ENCODE results near the gene SRPK2.
"Not testable (repeated sequence)": the region's sequence is repeated elsewhere in the genome, so short reads cannot be mapped to it uniquely, and the experiment has no call there.

Gene SRPK2

DNA sequence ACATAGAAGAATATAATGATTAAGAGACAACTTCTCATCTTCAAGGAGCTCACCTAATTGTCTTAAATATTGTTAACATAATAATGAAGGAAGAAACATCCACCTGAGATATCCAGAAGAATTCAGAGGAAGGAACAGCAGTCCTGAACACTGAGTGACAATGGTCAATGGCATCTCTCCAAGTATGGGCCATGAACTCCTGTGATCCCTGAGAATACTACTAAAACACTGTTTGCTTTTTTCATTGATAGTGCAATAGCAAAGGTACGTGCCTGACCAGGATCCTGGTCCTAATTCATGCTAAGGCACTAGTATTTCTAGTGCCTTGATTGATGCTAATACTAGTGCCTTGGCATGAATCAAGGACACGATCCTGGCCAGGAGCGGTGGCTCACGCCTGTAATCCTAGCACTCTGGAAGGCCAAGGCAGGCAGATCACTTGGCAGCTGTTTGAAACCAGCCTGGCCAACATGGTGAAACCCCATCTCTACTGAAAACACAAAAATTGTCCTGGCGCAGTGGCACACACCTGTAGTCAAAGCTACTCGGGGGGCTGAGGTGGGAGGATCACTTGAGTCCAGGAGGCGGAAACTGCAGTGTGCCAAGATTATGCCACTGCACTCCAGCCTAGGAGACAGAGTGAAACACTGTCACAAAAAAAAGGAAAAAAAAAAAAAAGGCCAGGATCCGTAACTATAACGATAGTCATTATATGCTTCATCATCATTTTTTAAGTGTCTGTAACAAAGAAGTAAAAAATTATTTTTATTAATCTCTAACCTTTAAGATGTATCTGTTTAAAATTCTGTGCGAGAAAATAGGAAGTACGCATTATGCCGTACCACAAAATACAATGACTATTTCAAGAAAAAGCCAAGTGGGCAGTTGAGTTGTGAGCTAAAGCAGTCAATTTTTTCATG, 49.1 kb downstream of the SRPK2 start:
- no peak for DNase-seq (ENCODE audit: low read depth)

DNA sequence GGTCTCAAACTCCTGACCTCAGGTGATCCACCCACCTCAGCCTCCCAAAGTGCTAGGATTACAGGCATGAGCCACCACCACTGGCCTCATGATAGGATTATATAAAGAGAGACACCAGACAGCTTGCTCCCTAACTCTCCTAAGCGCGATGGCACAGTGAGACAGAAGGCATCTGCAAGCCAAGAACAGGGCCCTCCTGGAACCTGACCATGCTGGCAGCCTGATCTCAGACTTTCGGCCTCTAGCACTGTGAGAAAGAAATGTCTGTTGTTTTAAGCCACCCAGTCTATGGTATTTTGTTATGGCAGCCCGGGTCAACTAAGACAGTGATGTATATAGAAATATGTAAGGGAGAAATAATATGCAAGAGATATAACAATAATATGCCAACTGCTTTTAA, 51.2 kb downstream of the SRPK2 start:
- DNase-seq (ENCODE audit: low read depth), result no peak

DNA sequence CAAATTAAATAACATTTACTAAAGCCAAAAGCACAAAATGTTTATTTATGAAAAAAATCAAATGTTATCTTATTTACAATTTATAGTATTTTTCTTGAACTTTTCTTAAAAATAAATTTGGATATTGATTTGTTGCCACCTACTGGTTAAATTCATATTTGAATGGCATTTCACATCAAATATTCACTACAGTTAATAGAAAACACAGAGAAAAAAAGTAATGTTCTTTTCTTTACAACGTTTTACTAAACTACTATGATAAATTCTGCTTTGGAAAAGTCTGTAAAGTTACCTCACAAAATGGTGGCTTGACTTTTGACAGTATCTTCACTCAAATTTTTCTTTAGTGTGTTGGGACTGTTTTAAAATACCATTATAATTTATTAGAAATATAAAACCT, 52.7 kb downstream of the SRPK2 start:
- no peak for DNase-seq (ENCODE audit: low read depth)

DNA sequence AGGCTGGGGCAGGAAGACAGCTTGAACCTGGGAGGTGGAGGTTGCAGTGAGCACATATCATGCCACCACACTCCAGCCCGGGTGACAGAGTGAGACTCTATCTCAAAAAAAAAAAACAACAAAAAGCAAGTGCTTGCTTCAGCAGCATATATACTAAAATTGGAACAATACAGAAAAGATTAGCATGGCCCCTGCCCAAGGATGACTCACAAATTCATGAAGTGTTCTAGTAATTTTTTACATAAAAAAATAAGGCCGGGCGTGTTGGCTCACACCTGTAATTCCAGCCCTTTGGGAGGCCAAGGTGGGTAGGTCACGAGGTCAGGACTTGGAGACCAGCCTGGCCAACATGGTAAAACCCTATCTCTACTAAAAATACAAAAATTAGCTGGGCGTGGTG, 56.1 kb downstream of the SRPK2 start:
- DNase-seq (ENCODE audit: low read depth), result not testable (repeated sequence)

DNA sequence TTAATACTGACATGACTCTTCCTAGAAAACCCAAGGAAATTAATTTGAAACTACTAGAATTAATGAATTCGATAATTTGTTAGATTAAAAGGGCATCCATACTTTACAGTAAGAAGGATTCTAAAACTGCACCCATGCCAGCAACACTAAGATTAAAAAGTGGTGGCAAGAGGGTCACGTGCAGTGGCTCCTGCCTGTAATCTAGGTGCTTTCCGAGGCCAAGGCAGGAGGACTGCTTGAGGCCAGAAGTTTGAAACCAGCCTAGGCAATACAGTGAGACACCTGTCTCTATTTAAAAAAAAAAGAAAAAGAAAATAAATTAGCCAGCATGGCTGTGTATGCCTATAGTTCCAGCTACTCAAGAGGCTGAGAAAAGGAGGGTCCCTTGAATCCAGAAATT, 58.2 kb downstream of the SRPK2 start:
- DNase-seq (ENCODE audit: low read depth), result no peak

DNA sequence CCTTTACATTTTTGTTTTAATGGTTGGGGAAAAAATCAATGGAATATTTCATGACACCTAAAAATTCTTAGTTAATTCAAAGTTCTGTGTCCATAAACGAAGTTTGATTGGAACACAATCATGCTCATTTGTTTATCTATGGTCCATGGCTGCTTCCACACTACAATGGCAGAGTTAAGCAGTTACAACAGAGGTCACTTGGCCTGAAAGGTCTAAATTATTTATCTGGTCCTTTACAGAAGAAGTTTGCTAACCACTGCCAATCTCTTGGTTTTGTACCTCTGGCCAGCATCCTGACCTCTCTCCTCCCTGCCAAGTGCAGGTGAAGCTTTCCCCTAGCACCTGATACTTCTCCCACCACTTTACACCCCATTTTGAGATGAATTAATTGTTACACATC, 61.5 kb downstream of the SRPK2 start:
- DNase-seq (ENCODE audit: low read depth), result no peak

DNA sequence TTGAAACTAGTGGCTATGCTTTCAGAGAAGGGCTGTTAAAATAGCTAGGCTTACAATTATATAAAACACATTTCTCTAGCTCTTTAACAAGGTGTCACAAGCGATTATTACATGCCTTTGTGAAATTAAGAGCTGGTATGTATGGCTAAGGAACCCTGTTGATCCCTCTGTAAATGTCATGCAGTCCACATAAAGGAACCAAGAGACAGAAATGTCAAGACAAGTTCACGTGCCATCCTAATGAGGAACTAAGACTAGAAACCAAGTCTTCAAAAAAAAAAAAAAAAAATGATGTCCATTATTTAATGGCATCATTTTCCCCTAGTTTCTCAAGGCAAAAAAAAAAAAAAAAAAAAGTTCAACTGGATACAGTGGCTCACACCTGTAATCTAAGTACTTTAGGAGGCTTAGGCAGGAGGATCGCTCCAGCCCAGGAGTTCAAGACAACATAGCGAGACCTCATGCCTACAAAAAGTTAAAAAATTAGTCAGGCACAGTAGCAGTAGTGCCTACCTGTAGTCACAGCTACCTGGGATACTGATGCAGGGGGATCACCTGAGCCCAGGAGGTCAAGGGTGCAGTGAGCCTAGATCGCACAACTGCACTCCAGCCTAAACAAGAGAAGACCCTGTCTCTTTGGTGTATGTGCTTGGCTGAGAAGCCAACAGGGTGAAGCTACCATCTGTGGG, 63.4 kb downstream of the SRPK2 start:
- DNase-seq (ENCODE audit: low read depth), result no peak

DNA sequence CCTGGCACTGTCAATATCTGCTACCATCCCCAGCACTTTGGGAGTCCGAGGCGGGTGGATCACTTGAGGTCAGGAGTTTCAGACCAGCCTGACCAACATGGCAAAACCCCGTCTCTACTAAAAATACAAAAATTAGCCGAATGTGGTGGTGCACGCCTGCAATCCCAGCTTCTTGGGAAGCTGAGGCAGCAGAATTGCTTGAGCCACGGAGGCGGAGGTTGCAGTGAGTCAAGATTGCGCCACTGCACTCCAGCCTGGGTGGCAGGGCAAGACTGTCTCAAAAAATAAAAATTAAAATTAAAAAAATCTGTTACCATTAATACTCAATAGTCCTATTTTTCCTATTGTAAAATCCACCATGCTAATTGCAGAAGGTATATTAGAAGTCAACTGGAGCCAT, 64.1 kb downstream of the SRPK2 start:
- DNase-seq (ENCODE audit: low read depth), result not testable (repeated sequence)

DNA sequence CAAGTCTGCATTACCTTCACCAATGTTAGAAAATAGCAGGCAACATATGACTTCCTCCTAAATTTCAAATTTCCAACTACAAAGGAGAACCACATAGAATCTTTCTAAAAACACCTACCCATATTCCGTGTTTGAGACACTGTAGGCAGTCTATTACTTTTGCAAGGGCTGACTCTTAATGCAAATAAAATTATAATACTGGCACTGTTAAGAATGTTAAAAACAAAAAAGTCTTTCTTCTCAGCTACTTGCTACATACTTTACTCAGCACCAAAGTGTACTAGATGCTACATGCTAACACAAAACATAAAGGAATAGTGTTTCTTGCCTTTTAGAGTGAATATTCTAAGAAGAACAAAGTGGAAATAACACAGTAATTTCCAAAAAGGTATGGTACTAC, 65.4 kb downstream of the SRPK2 start:
- no peak for DNase-seq (ENCODE audit: low read depth)

DNA sequence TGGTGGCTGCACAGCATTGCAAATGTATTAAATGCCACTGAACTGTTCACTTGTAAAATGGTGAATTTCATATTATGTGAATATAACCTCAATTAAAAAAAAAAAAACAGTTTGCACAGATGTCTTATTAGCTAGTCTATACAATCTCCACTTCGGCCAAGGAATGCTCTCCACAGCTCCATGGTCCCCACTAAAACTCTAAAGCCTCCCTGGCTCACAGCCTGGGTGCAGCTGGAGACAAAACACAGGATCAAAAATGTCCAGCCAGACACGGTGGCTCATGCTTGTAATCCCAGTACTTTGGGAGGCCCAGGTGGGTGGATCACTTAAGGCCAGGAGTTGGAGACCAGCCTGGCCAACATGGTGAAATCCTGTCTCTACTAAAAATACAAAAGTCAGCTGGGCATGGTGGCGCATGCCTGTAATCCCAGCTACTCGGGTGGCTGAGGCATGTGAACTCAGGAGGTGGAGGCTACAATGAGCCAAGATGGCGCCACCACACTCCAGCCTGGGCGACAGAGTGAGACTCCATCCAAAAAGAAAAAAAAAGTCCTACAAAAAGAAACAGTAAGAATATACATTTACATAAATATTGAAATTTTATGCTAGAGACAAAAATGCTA, 66.0 kb downstream of the SRPK2 start:
- DNase-seq (ENCODE audit: low read depth), result no peak

DNA sequence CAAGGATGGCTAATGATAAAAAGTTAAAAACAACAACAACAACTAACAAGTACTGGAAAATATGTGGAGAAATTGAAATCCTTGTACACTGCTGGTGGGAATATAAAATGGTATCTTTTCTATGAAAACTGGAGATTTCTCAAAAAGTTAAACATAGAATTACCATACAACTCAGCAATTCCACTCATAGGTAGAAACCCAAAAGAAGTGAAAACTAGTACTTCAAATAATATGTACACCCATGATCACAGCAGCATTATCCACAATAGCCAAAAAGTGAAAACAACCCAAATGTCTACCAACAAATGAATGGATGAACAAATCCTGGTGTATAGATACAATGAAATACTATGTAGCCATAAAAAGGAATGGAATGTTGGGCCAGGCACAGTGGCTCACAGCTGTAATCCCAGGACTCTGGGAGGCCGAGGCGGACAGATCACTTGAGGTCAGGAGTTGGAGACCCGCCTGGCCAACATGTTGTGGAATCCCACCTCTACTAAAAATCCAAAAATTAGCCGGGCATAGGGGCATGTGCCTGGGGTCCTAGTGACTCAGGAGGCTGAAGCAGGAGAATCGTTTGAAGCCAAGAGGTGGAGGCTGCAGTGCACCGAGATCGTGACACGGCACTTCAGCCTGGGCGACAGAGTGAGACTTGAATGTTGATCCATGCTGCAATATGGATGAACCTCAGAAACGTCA, 66.8 kb downstream of the SRPK2 start:
- DNase-seq (ENCODE audit: low read depth), result no peak

DNA sequence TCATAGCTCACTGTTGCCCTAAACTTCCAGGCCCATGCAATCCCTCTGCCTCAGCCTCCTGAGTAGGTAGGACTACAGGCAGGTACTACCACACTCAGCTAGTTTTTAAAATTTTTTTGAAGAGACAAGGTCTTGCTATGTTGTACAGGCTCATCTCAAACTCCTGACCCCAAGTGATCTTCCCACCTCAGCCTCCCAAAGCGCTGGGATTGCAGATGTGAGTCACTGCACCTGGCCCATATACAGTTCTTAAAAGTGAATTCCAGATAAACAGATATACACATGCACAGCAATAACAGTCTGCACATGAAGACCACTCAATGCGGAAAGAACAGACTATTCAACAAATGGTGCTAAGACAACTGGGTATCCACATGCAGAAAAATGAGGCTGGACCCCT, 67.8 kb downstream of the SRPK2 start:
- no peak for DNase-seq (ENCODE audit: low read depth)

DNA sequence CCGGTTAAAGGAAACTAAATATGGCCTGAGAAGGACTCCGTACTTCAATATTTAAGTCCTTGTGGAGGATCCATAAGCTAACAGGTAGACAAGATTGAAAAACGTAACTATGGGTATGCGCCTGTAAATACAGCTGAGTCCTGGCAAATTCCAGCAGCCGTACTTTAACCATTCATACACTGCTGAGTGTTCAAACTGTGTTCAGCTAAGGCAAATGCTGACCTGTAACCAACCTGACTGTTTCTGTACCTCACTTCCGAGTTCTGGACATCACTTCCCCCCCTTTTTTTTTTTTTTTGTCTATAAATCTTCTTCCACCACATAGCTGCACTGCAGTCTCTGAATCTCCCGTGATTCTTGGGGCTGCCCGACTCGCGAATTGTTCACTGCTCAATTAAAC, 69.1 kb downstream of the SRPK2 start:
- DNase-seq (ENCODE audit: low read depth), result no peak

DNA sequence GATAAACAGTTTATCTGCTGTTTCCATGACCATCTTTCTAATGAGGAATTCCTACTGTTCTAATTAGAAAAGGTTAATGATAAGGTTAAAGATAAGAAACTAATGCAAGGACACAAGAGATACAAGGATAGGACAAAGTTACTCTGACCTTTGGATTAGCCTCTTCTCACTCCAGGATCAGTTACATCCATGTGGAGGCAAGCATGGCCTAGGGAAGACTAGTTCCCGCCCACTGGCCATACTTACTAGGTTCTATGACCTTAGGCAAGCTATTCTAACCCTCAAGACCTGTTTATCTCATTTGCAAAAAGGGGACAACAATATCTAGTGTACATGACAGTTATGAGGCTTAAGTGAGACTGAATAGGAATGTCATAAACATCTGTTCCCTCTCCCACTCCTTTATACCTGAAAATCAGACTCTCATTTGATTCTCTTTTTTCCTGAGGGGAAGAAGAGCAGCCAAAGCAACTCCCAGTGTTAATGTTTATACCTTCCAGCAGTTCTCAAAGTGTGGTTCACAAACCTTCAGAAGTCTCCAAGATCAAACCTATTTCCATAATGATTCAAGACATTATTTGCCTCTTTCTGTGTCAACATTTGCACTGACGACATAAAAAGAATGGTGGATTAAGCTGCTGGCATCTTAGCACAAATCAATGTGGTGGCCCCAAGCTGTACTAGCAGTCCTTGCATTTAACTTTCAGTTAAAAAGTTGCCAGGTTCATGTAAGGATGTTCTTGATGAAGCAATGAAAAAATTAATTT, 72.0 kb downstream of the SRPK2 start:
- no peak for DNase-seq (ENCODE audit: low read depth)

DNA sequence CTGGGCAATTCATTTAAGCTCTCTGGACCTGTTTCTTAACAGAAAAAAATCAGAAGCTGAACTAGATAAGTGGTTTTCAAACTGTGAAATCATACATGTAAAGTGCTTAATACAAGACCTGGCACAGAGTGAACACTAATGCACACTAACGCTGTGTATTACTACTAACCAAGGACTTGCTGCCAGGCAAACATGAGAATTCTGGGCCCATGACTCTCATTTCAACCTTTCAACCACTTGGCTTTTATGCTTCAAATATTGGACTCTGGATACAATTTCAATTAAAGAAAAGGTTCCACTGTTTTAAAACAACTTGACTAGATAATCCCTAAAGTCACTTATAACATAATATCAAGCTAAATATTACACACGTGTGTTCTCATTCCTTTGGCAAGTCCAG, 73.4 kb downstream of the SRPK2 start:
- DNase-seq (ENCODE audit: low read depth), result no peak

DNA sequence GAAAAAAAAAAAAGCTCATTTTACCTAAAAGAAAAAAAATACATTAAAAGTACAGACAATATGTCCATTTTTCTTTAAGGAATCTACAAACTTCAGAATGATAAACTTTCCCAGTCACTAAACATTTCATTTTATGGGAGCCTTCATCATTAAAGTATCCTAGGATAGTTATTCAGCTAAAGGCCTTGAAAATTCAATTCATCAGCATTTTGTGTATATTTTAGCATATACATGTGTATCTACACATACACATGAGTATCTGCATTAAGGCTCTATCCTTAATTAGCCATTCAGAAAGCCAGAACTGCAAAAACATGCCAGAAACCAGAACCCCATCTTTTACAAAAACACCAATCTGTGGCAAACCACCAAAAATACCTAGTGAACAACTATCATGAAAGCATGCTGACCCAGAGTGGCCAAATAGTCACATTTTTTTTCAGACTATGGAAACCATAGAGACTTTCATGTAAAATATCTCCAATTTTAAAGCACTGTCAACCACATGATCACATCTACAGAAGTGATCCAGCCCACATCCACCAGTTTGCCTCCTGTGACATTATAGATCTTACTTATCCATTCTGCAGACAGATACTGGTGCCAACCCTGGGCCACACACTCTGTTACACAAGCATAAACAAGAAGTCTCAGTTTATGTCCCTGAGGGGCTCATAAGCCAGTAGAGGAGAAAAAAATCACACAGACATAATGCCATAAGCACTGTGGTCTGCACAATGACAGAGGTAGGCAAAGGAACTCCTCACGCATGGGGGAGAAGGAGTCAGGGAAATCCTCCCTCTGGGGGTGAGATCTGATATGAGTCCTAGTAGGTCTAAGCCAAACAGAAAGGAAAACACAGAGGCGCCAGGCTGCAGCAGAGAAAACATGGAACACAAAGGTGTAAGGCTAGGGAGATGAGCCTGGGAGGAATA, 79.2 kb downstream of the SRPK2 start:
- no peak for DNase-seq (ENCODE audit: low read depth)

DNA sequence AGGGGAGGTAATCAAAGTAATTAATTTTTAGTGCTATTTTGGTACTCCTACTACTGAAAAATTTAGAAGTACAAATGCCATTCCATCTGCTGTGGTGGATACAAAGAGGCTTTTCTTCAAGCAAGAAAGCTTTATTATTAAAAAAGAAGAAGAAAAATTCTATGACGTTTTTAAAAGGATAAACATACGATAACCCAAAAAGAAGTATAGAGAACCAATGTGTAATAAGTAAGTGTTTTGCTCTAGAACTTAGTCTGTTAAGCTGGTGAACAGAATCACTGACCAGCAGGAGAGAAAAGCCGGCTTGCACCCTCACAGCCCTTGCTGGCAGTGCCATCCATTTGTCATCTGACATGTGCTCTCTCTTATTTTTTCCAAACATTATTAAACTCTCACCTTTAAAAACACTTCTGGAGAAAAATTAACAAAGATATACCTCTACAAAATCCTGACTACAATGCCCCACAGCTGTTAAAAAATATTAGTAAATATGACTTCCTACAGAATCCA, 81.5 kb downstream of the SRPK2 start:
- DNase-seq (ENCODE audit: low read depth), result no peak

DNA sequence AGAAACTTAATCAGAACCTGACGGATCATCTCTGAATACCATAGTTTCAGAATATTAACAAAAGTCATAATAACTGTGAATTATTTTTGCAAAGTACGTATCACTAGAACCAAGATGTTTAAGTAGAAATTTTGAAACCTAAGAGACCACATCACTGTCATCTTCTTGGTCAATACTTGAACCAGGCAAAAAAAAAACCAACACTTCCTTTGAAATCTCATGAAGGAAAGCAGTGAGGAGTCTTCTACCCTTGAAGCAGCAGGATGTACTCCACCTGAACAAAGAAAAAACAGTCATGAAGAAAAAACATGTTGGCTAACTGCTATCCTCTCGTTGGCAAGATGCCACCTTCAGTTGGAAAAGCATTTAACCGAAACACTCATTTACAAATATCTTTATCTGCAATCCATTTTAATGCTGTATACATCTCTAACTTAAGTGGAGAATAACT, 82.4 kb downstream of the SRPK2 start:
- no peak for DNase-seq (ENCODE audit: low read depth)

DNA sequence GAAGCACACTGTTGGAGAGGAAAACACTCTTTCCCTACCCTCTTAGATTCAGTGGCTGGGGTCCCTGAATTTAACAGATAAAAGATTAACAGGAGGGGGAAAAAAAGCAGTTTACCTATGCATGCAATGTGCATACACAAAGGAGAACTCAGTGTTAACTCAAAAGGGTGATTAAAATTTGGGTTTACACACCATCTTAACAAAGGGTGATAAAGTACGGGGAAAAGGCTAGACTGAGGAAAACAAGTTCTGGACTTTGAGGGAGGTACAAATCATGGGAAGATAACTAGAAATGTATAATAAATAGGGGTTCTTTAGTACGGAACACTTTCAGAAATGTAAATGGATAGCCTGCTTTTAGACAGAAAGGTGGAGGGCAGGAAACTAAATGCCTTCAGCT, 83.1 kb downstream of the SRPK2 start:
- DNase-seq (ENCODE audit: low read depth), result no peak
